NOMO-1 treated with DMSO at 0.1 percent for 48 hours (cell line): ENCODE data around the gene KCNQ5.
"Not testable (repeated sequence)": the region's sequence is repeated elsewhere in the genome, so short reads cannot be mapped to it uniquely, and the experiment has no call there.

ENCODE experiments used
- DNase-seq: peaks from one replicate; lab custom pipeline; 2025; ENCODE audit not compliant: unreplicated experiment; lab: John Stamatoyannopoulos, UW

Gene KCNQ5

GRCh38 chr6:73156793-73157767, 535.2 kb downstream of the KCNQ5 start:
- DNase-seq, result no peak

- DNase-seq, result no peak
Measured at GRCh38 chr6:73157870-73158269, 536.0 kb downstream of the KCNQ5 start.

- DNase-seq, result no peak
Measured at GRCh38 chr6:73169111-73169510, 547.2 kb downstream of the KCNQ5 start.

GRCh38 chr6:73169633-73170032, 547.8 kb downstream of the KCNQ5 start:
- DNase-seq, result no peak

- no peak for DNase-seq
Measured at GRCh38 chr6:73174646-73175045, 552.8 kb downstream of the KCNQ5 start.

GRCh38 chr6:73176057-73176456, 554.2 kb downstream of the KCNQ5 start:
- no peak for DNase-seq

- DNase-seq, result no peak
Measured at GRCh38 chr6:73177221-73177944, 555.5 kb downstream of the KCNQ5 start.

GRCh38 chr6:73180076-73180738, 558.3 kb downstream of the KCNQ5 start:
- DNase-seq, result no peak

GRCh38 chr6:73180763-73181619, 559.1 kb downstream of the KCNQ5 start:
- peak; percentile 85 for DNase-seq

- DNase-seq, result no peak
Measured at GRCh38 chr6:73182021-73182607, 560.2 kb downstream of the KCNQ5 start.

GRCh38 chr6:73193302-73193701, 571.4 kb downstream of the KCNQ5 start:
- DNase-seq, result not testable (repeated sequence)

GRCh38 chr6:73194744-73195143, 572.9 kb downstream of the KCNQ5 start:
- no peak for DNase-seq

GRCh38 chr6:73200247-73200646, 578.4 kb downstream of the KCNQ5 start:
- DNase-seq, result no peak

- no peak for DNase-seq
Measured at GRCh38 chr6:73200735-73201134, 578.9 kb downstream of the KCNQ5 start.

- peak; percentile 43 for DNase-seq
Measured at GRCh38 chr6:73203098-73203497, 581.2 kb downstream of the KCNQ5 start.

- no peak for DNase-seq
Measured at GRCh38 chr6:73204252-73204651, 582.4 kb downstream of the KCNQ5 start.

- no peak for DNase-seq
Measured at GRCh38 chr6:73207221-73207837, 585.5 kb downstream of the KCNQ5 start.

GRCh38 chr6:73209117-73209516, 587.3 kb downstream of the KCNQ5 start:
- no peak for DNase-seq

- DNase-seq, result no peak
Measured at GRCh38 chr6:73216859-73217258, 595.0 kb downstream of the KCNQ5 start.

GRCh38 chr6:73225396-73225795, 603.5 kb downstream of the KCNQ5 start, which contains the start of gene KHDC1L:
KHDC1L (minus strand) TSS chr6:73225496; CDS start chr6:73225408, 88 bp downstream.
- no peak for DNase-seq
